Natural killer cell (primary cell): ENCODE results near the gene DICER1. TPM values are rescaled to one million over a fixed set of nuclear protein-coding genes. Genes with fewer than 3 reads are reported as not detected.
A peak's percentile ranks its signal among the peaks of the same experiment; 100 is the strongest.

Experiments
- ATAC-seq, 3 donors: fragments of 150-1000 bp in 2 of 3; fragments of 200-7000 bp in 1 of 3; cut with Tn5 transposase; 1 replicate in 1 of 3; 2 replicates in 2 of 3; pipeline ENCODE4 v1.10.0; 2021; ENCODE audit warnings: mild to moderate bottlenecking in 2 of 3, moderate library complexity in 2 of 3
- DNase-seq, 2 donors: peaks; one replicate each; pipeline versions ENCODE4 v3.0.0 to v3.0.0-alpha.2; 2013 to 2021; ENCODE audit warnings: mixed read lengths in 1 of 2
- H3K27ac ChIP-seq: one replicate; pipeline ENCODE4 v1.5.1; 2013; ENCODE audit warnings: mild to moderate bottlenecking, low read length
- H3K27me3 ChIP-seq: one replicate; pipeline ENCODE4 v1.6.1; 2013; ENCODE audit warnings: low read length; ENCODE audit not compliant: control insufficient read depth, insufficient read depth
- H3K36me3 ChIP-seq: one replicate; pipeline ENCODE4 v1.6.1; 2013; ENCODE audit warnings: low read length; ENCODE audit not compliant: control insufficient read depth, insufficient read depth
- H3K4me1 ChIP-seq: one replicate; pipeline ENCODE4 v1.6.1; 2013; ENCODE audit warnings: low read length; ENCODE audit not compliant: control insufficient read depth, insufficient read depth
- H3K4me3 ChIP-seq: one replicate; pipeline ENCODE4 v1.5.1; 2013; ENCODE audit warnings: low read length
- H3K9me3 ChIP-seq: one replicate; pipeline ENCODE4 v1.6.1; 2013; ENCODE audit warnings: low read length; ENCODE audit not compliant: control insufficient read depth, insufficient read depth
- H3K27ac Mint-ChIP-seq, 2 donors: one replicate each; pipeline ENCODE4 v1.8.0; 2022; ENCODE audit warnings: mild to moderate bottlenecking in 2 of 2, mixed read lengths in 2 of 2, moderate library complexity in 1 of 2
- H3K27me3 Mint-ChIP-seq, 2 donors: one replicate each; pipeline ENCODE4 v1.8.0; 2022; ENCODE audit warnings: low read depth in 2 of 2, mixed read lengths in 2 of 2
- H3K36me3 Mint-ChIP-seq: one replicate; pipeline ENCODE4 v1.8.0; 2022; ENCODE audit warnings: mixed read lengths
- H3K4me1 Mint-ChIP-seq, 2 donors: one replicate each; pipeline ENCODE4 v1.8.0; 2022; ENCODE audit warnings: mixed read lengths in 2 of 2
- H3K4me3 Mint-ChIP-seq: one replicate; pipeline ENCODE4 v1.8.0; 2022; ENCODE audit warnings: mild to moderate bottlenecking, moderate library complexity, mixed read lengths
- H3K9me3 Mint-ChIP-seq, 2 donors: one replicate each; pipeline ENCODE4 v1.8.0; 2022; ENCODE audit warnings: mixed read lengths in 2 of 2
- WGBS: methylation state at CpG from one replicate; pipeline ENCODE4 v1.1.7; 2013; ENCODE audit warnings: missing lambda C conversion rate; ENCODE audit not compliant: insufficient coverage; 5-methylcytosine and 5-hydroxymethylcytosine counted together
- intact Hi-C: fragments of 100-400 bp; cut with micrococcal nuclease; formaldehyde crosslinking; loops from one replicate; pipeline ENCODE4 v1.14.2; 2022
- total RNA-seq, 4 donors: library from RNA; stranded (reverse); fragments of 120-200 nt in 1 of 4; gene quantifications; one replicate each; pipeline versions ENCODE4 v1.2.3 to v1.2.4, GENCODE V29; 2013 to 2022
- TF ChIP-seq, protein P1 (sequence below): fragments of 200-600 bp; IDR thresholded peaks from one replicate; pipeline ENCODE4 v1.8.0; 2022; ENCODE audit warnings: antibody characterized with exemption

The DICER1 gene
- total RNA-seq, 3 donors from 2014 or later (not counting 1 experiment from before 2014, with no cell fraction given), result 47.7 to 59.3 (median 52.9) TPM

DNA sequence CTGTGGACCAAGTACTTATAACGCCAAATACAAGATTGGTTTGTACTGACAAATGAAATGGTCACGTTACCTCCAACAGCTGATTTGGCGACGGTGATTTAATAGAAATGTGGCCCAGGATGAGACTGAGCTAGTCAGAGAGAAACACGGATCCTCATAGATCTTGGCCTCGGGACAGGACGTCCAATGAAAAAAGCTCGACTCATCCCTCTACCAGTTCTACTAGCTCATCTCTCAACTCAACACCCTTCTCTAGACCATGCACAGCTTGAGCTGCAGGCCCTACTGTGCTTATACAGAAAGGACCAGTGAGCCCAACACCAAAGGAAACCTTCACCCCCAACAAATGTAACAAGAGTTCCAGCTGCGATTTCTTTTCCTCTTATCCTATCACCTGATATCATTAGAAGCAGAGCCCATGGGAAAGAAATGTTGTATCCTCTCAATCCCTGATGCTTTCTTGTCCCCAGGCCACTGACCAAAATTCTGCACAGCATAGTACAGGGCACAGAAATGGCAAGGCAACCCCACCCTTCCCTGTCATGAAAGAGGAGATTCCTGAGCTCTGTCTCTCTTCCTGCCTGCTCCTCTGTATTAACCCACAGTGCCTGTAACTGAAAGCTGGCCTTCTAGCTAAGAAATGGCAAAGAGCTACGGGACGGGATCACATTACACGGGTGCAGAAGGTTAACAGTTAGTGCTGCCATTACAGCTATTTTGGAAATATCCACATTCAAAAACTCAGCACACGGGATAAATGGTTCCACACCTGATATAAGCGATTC, 39.2 kb downstream of the DICER1 start:
- H3K4me1 ChIP-seq, result no peaks in the 10 kb centered on the region
- intact Hi-C loops, result no loop called here
- peak overlapping the region in 1 of 2 donors; percentile 52 for H3K27ac Mint-ChIP-seq
- H3K9me3 Mint-ChIP-seq, result no peaks in the 10 kb centered on the region
- H3K4me3 ChIP-seq, result no peak overlapping the region
- H3K4me3 Mint-ChIP-seq, result no peak overlapping the region
- peaks cover 59% of the 10 kb centered on the region for H3K36me3 ChIP-seq
- 98% methylated on average over 12 of the region's 14 CpGs for WGBS
- no peak overlapping the region for H3K27ac ChIP-seq
- no peaks in the 10 kb centered on the region for H3K9me3 ChIP-seq
- H3K4me1 Mint-ChIP-seq, result peaks cover 6 to 24% of the 10 kb centered on the region in 2 donors
- peaks cover 23% of the 10 kb centered on the region for H3K36me3 Mint-ChIP-seq
- DNase-seq (no peak), ATAC-seq (no peak)
- H3K27me3 ChIP-seq, result no peaks in the 10 kb centered on the region
- no peaks in the 10 kb centered on the region for H3K27me3 Mint-ChIP-seq
- TF ChIP-seq, protein P1, sequence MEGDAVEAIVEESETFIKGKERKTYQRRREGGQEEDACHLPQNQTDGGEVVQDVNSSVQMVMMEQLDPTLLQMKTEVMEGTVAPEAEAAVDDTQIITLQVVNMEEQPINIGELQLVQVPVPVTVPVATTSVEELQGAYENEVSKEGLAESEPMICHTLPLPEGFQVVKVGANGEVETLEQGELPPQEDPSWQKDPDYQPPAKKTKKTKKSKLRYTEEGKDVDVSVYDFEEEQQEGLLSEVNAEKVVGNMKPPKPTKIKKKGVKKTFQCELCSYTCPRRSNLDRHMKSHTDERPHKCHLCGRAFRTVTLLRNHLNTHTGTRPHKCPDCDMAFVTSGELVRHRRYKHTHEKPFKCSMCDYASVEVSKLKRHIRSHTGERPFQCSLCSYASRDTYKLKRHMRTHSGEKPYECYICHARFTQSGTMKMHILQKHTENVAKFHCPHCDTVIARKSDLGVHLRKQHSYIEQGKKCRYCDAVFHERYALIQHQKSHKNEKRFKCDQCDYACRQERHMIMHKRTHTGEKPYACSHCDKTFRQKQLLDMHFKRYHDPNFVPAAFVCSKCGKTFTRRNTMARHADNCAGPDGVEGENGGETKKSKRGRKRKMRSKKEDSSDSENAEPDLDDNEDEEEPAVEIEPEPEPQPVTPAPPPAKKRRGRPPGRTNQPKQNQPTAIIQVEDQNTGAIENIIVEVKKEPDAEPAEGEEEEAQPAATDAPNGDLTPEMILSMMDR, result no peak

- H3K9me3 ChIP-seq, result no peaks in the 10 kb centered on the region
- Mint-ChIP-seq H3K36me3 (peaks cover 16% of the 10 kb centered on the region), H3K4me3 (no peak overlapping the region), H3K9me3 (no peaks in the 10 kb centered on the region), H3K27me3 (no peaks in the 10 kb centered on the region), H3K4me1 (peaks cover 0 to 13% of the 10 kb centered on the region in 2 donors), H3K27ac (peak overlapping the region in 1 of 2 donors; percentile 24)
- TF ChIP-seq, protein P1, result no peak
- WGBS, result 100% methylated on average over 3 of the region's 4 CpGs
- ATAC-seq, result no peak
- no peak for DNase-seq
- H3K27ac ChIP-seq, result no peak overlapping the region
- intact Hi-C loops, result no loop called here
- H3K4me1 ChIP-seq, result no peaks in the 10 kb centered on the region
- no peaks in the 10 kb centered on the region for H3K27me3 ChIP-seq
- H3K4me3 ChIP-seq, result no peak overlapping the region
- peaks cover 83% of the 10 kb centered on the region for H3K36me3 ChIP-seq
Measured at GRCh38 chr14:95113476-95113875, 43.9 kb downstream of the DICER1 start.

DNA sequence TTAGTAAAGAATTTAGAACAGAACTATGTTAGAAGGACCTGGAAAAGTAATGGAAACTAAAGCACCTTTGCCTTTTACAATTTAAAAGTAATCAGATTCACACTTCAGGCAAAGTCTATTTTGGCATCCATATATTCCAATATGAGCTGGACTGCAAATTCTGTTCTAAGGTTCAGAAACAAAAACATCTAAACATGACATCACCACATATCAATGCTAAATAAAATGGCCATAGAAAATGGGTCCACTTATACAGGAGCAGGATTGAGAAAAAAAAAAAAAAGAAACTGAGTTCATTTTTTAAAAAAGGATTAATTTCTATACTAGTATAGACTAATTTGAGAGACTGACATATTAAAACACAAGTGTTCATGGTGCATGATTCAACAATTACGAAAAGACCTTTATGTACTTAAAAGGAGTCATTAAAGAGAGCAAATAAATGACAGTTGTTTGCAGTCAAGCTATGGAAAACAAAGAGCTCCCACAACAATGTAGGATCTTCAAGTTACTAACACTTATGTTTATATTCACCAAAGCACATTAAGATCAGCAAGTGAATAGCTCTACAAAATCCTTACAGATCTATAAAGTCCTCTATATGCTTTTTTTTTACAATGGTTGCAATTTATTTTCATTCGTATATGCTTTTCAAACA, 45.7 kb downstream of the DICER1 start:
- Histone ChIP-seq H3K9me3 (no peaks in the 10 kb centered on the region), H3K27ac (no peak overlapping the region), H3K4me1 (no peaks in the 10 kb centered on the region), H3K36me3 (peaks cover 86% of the 10 kb centered on the region), H3K4me3 (no peak overlapping the region), H3K27me3 (no peaks in the 10 kb centered on the region)
- no peak for DNase-seq
- Mint-ChIP-seq H3K4me1 (peaks cover 0 to 6% of the 10 kb centered on the region in 2 donors), H3K27ac (no peak overlapping the region), H3K36me3 (peaks cover 26% of the 10 kb centered on the region), H3K27me3 (no peaks in the 10 kb centered on the region), H3K4me3 (no peak overlapping the region), H3K9me3 (no peaks in the 10 kb centered on the region)
- TF ChIP-seq, protein P1, result no peak
- WGBS, result 98% methylated on average over 2 of the region's 2 CpGs
- intact Hi-C loops, result no loop called here
- no peak for ATAC-seq
